Activated CD4-positive, alpha-beta T cell treated with anti-CD3 and anti-CD28 coated beads, Interleukin-2, Interleukin-6, amounts not matched to agents 100 ng/mL and 50 ng/mL, durations not matched to agents 16 hours and 8 hours (primary cell): ENCODE data around the gene GARS1.
"Not testable (repeated sequence)": the region's sequence is repeated elsewhere in the genome, so short reads cannot be mapped to it uniquely, and the experiment has no call there.

Experiments used
- DNase-seq: peaks from one replicate; pipeline ENCODE4 v3.0.0-alpha.2; 2020

Gene GARS1, protein sequence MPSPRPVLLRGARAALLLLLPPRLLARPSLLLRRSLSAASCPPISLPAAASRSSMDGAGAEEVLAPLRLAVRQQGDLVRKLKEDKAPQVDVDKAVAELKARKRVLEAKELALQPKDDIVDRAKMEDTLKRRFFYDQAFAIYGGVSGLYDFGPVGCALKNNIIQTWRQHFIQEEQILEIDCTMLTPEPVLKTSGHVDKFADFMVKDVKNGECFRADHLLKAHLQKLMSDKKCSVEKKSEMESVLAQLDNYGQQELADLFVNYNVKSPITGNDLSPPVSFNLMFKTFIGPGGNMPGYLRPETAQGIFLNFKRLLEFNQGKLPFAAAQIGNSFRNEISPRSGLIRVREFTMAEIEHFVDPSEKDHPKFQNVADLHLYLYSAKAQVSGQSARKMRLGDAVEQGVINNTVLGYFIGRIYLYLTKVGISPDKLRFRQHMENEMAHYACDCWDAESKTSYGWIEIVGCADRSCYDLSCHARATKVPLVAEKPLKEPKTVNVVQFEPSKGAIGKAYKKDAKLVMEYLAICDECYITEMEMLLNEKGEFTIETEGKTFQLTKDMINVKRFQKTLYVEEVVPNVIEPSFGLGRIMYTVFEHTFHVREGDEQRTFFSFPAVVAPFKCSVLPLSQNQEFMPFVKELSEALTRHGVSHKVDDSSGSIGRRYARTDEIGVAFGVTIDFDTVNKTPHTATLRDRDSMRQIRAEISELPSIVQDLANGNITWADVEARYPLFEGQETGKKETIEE

GRCh38 chr7:30594540-30595435, at the start of gene GARS1:
Gene GARS1, plus strand, starts transcription at chr7:30594878. Its CDS starts 44 bp downstream, at chr7:30594922.
- DNase-seq, result peak; percentile 93

DNA sequence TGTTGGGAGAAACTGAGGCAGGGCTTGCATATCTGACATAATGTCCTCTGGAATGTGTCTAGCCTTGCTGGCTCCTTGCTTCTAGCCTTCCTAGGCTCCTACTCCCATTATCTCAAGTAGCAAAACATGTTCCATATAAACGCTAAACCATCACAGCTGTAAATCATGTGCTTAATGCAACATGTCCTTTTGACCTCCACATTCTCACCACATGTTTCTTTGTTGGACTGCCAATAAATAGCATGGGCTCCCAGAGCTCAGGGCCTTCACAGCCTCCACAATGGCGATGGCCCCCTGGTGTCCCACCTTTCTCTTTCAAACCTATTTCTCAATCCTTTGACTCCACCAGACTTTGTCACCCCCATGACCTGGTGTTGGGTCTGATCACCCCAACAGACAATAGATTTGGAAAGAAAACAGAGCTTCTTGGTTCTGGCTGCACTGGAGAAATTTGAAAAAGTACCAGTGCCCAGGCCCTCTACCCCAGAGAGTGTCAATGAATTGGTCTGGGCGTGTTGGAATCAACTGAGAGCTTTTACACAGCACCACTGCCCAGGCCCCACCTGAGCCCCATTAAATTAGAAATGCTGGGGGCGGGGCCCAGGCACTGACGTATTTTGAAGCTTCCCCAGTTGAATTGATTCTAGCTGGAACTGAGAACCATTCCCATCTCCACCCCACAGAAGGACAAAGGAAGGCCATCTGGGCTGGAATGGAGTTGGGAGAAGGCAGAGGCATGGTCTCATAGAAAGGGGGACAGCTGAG, 48.7 kb upstream of the GARS1 start:
- no peak for DNase-seq

- no peak for DNase-seq
Measured at GRCh38 chr7:30546596-30546995, 48.1 kb upstream of the GARS1 start.

GRCh38 chr7:30548845-30549244, 45.8 kb upstream of the GARS1 start:
- DNase-seq, result peak; percentile 44

DNA sequence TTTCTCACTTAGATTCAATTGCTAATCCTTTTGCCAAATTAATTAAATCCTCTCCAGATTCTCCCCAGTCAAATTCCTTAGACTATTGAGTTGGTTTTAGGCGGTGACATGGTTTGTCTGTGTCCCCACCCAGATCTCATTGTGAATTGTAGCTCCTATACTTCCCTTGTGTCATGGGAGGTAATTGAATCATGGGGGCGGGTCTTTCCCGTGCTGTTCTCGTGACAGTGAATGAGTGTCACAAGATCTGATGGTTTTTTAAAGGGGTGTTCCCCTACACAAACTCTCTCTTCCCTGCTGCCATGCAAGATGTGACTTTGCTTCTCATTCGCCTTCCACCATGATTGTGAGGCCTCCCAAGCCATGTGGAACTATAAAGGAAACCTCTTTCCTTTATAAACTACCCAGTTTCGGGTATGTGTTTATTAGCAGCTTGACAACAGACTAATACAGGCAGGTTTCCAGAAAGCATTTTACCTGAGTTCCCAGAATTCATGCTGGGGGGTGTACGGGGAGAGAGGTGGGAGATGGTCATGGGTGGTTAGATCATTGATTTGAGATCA, 44.7 kb upstream of the GARS1 start:
- DNase-seq, result no peak

- DNase-seq, result no peak
Measured at GRCh38 chr7:30552330-30552729, 42.3 kb upstream of the GARS1 start.

DNA sequence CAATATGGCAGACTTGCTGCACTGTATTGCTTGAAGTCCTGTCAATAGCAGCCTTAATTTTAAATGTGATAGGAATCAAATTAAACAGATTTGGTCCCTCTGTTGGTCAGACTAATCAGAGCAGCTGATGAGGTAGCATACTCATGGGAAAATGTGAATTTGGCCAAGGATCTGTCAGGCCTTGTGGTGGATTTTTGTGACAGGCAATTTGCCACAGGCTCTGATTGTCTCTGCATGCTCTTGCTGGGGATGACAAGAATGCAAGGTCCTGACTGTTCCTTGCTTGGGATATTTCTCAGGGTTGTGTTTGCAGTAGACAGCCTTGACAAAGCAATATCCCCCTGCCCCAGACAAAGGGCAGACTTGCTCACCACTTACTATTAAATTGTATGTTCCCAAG, 41.5 kb upstream of the GARS1 start:
- DNase-seq, result no peak

DNA sequence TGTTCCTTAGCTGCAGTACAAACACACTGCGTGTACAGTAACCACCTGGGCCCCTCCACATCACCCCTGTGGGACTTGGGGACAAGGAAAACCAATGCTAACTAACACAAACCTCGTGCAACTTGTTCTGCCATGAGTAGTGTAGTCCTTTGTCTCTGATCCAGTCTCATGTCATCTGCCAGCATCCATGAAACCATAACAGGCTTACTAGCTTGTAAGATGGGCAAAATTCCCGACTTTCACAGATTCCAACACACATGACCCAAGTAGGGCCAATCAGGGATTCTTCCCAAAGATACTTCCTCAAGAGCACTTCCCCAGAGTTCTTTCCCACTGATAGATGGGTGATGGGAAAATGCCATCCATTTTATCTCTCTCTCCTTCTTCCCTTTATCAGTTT, 41.1 kb upstream of the GARS1 start:
- DNase-seq, result no peak

GRCh38 chr7:30555525-30555924, 39.2 kb upstream of the GARS1 start:
- DNase-seq, result no peak

DNA sequence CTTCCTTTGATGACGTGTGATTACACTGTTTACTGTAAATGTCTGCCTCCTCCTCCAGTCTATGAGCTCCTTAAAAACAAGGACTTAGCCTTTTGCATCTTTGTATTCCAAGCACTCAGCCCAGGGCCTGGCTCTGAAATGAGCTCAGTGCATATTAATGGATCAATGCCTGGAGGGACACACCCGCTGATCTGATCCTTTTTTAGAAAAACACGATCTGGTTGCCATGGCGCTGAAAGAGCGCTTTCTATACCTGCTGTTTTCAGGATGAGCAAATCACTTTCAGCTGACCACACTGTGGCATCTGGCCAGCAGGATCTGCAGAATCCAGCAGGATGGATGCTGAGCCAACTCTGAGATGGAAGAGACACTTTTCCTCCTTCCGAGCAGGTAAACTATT, 37.8 kb upstream of the GARS1 start:
- no peak for DNase-seq

GRCh38 chr7:30557245-30557644, 37.4 kb upstream of the GARS1 start:
- no peak for DNase-seq

- no peak for DNase-seq
Measured at GRCh38 chr7:30559611-30560010, 35.1 kb upstream of the GARS1 start.

DNA sequence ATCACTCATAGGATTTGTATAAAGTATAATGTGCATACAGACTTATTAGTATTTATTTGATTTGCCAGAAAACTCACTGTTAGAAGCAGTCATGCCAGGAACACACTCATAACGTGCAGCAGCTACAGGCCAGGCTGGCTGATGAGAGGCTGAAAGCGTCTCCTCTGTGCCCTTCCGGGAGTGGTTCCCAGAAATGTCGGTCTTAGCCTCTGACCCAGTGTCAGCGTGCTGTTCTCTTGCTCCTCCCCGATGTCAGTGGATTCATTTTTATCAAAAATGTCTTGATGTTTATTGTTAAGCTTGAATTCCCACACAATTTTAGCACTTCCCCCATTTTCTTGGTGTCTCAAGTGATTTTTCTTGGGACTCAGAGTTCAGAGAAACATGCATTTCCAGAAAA, 33.3 kb upstream of the GARS1 start:
- no peak for DNase-seq

DNA sequence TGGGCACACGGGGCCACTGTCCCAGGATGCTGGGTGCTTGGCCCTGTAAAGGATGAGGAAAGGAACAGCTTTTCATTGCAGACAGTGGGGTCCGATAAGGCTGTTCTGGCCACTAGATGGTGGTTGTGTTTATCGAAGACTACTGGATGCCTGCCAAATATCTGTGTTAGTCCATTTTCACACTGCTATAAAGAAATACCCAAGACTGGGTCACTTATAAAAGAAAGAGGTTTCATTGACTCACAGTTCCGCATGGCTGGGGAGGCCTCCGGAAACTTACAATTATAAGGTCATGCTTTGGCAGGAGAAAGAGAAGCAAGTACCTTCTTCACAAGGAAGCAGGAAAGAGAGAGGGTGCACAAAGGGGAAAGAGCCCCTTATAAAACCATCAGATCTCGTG, 32.2 kb upstream of the GARS1 start:
- DNase-seq, result no peak

- DNase-seq, result no peak
Measured at GRCh38 chr7:30562909-30563308, 31.8 kb upstream of the GARS1 start.

DNA sequence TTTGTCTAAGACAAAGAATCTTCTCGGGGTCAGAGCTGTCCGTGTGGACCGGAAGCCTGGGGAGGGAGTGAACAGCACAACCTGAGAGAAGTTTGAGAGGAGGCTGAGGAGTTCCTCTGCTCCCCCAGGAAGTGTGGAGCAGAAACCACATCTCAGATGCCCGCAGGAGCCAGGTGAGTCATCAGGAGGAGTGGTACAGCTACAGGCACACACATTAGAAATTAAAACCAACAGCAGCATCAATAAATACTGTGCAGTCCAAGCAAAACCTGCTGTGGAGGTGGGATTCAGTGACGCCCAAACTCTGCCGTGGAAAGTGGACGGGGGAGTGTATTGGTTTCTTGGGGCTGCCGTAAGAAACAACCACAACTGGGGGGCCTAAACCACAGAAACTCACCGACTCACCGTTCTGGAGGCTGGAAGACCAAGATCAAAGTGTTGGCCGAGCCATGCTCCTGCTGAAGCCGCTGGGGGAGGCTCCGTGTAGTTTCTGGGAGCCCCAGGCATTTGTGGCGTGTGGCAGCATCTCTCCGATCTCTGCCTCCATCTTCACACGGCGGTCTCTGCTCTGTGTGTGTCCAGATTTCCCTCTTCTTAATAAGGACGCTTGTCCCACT, 31.2 kb upstream of the GARS1 start:
- no peak for DNase-seq

GRCh38 chr7:30564243-30564892, 30.3 kb upstream of the GARS1 start:
- peak; percentile 83 for DNase-seq

- DNase-seq, result no peak
Measured at GRCh38 chr7:30566596-30566995, 28.1 kb upstream of the GARS1 start.

DNA sequence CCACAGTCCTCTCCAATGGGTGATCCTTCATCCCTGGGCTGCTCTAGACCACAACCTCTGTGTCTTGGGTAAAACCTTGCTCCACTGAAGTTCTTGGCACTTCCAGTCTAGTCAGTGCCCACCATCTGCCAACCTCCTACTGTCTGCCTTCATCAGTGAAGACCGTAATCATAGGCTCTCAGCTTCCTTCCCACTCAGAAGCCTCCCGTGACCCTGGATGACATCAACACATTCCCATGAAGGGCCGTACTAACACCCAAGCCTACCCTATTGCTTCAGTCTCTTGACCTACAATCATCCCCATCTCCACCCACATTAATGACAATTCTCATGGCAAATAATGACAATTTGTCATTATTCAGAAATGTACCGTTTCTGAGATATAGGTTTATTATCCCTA, 27.6 kb upstream of the GARS1 start:
- no peak for DNase-seq

DNA sequence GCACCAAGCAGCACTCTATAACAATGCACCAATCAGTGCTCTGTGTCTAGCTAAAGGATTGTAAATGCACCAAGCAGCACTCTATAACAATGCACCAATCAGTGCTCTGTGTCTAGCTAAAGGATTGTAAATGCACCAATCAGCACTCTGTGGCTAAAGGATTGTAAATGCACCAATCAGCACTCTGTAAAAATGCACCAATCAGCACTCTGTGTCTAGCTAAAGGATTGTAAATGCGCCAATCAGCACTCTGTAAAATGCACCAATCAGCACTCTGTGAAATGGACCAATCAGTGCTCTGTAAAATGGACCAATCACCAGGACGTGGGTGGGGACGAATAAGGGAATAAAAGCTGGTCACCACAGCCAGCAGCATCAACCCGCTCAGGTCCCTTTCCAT, 24.4 kb upstream of the GARS1 start:
- DNase-seq, result not testable (repeated sequence)

- DNase-seq, result no peak
Measured at GRCh38 chr7:30572212-30572841, 22.4 kb upstream of the GARS1 start.
